Measurements from ENCODE around the gene QRSL1. TPM values are rescaled to one million over a fixed set of nuclear protein-coding genes. Genes with fewer than 3 reads are reported as not detected.
A peak's percentile ranks its signal among the peaks of the same experiment; 100 is the strongest.

QRSL1 gene
- polyA plus RNA-seq, 1 of the 3 experiments (the other 2 are of a cell fraction): 5.7 TPM

DNA sequence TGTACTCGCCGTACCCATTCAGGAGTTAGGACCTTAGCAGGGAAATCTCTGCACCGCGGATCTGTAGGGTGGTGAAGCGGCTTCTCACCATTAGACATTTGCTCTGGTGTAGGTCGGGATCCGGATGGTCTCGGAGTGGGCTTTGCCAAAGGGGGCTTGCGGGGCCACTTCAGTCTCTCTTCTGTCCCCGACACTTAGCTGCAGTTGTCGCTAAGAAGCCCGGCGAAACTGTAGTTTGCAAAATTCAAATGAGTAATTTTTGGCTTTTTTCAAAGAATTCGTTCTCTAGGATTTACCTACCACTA lies 433 bp downstream of the QRSL1 start (continued):
- TF ChIP-seq, protein P1, sequence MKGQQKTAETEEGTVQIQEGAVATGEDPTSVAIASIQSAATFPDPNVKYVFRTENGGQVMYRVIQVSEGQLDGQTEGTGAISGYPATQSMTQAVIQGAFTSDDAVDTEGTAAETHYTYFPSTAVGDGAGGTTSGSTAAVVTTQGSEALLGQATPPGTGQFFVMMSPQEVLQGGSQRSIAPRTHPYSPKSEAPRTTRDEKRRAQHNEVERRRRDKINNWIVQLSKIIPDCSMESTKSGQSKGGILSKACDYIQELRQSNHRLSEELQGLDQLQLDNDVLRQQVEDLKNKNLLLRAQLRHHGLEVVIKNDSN (IDR thresholded peaks at IDR 0.05; ENCODE audit: borderline replicate concordance, low read depth): no peak
- no peak for TF ChIP-seq SIN3A (IDR thresholded peaks at IDR 0.05; ENCODE audit: borderline replicate concordance, low read depth, low read length)

DNA sequence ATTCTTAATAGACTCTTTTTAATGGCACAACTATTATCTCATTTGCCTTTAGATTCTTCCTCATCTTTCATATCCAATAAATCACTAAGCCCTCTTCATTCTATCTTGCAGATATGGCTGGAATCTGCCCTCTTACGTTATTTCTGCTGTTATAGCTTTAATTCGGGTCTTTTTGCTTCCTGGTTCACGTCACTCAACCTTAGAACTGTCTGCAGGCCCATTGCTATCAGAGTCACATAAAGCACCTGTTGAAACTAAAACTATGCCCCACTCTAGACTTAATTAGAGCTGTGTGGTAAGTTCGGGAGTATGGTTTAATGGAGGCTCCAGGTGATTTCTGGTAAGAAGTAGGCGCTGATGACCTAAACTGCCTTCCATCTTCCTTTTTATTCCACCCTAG lies 988 bp downstream of the QRSL1 start:
- no peaks in the 10 kb centered on the region for H3F3A ChIP-seq (replicated peaks; ENCODE audit: insufficient read depth)
- peak overlapping the region; percentile 94 for H3K9ac ChIP-seq
- H3K27ac ChIP-seq (ENCODE audit: low read depth in 2 of 2, low read length in 1 of 2): no peak overlapping the region
- ChIA-PET CTCF (interaction anchor here (1.3 to 1.5 kb wide), 2 partner anchors 349 to 367 kb away, joined by 3 to 6 read pairs; no protein-coding TSS in a partner anchor), POLR2A (no interaction called here)
- DNase-seq: no peak
- H3K79me2 ChIP-seq (ENCODE audit: insufficient read depth): peaks cover 60% of the 10 kb centered on the region
- peak overlapping the region; percentile 90 for H3K4me2 ChIP-seq
- peaks cover 4 to 11% of the 10 kb centered on the region in 2 experiments; a peak in 3 of 4 replicates for H3K4me1 ChIP-seq (ENCODE audit: control insufficient read depth in 1 of 2, insufficient read depth in 2 of 2, low read depth in 1 of 2, low read length in 1 of 2)
- H3K27me3 ChIP-seq (ENCODE audit: insufficient read depth): no peaks in the 10 kb centered on the region
- no peaks in the 10 kb centered on the region for H4K20me1 ChIP-seq (ENCODE audit: insufficient read depth)
- H3K36me3 ChIP-seq (replicated peaks in 1 of 2; ENCODE audit: control insufficient read depth in 1 of 2, insufficient read depth in 2 of 2, low read length in 1 of 2): no peaks in the 10 kb centered on the region
- 78% methylated on average over 5 of the region's 5 CpGs for WGBS (ENCODE audit: low lambda C conversion rate)
- no peaks in the 10 kb centered on the region for H3K9me2 ChIP-seq
- no peak for TF ChIP-seq NFIC (IDR thresholded peaks at IDR 0.05; ENCODE audit: borderline replicate concordance)
- no peak for TF ChIP-seq POLR2AphosphoS5 (IDR thresholded peaks at IDR 0.05; ENCODE audit: low read depth, low read length)
- TF ChIP-seq EP300 (IDR thresholded peaks at IDR 0.05; ENCODE audit: borderline replicate concordance in 1 of 2, low read depth in 1 of 2, low read length in 1 of 2): no peak
- no peak for TF ChIP-seq FOXM1 (IDR thresholded peaks at IDR 0.05; ENCODE audit: low read depth)
- no peak for TF ChIP-seq FOXJ3 (CRISPR knock-in tag; IDR thresholded peaks at IDR 0.05)
- TF ChIP-seq, protein P1 (IDR thresholded peaks at IDR 0.05; ENCODE audit: borderline replicate concordance, low read depth): no peak
- no peak for TF ChIP-seq ELF1 (IDR thresholded peaks at IDR 0.05)
- TF ChIP-seq FOSL2 (IDR thresholded peaks at IDR 0.05; ENCODE audit: borderline replicate concordance, low read depth): no peak
- no peak for TF ChIP-seq TCF12 (IDR thresholded peaks at IDR 0.05)
- TF ChIP-seq, protein P2, sequence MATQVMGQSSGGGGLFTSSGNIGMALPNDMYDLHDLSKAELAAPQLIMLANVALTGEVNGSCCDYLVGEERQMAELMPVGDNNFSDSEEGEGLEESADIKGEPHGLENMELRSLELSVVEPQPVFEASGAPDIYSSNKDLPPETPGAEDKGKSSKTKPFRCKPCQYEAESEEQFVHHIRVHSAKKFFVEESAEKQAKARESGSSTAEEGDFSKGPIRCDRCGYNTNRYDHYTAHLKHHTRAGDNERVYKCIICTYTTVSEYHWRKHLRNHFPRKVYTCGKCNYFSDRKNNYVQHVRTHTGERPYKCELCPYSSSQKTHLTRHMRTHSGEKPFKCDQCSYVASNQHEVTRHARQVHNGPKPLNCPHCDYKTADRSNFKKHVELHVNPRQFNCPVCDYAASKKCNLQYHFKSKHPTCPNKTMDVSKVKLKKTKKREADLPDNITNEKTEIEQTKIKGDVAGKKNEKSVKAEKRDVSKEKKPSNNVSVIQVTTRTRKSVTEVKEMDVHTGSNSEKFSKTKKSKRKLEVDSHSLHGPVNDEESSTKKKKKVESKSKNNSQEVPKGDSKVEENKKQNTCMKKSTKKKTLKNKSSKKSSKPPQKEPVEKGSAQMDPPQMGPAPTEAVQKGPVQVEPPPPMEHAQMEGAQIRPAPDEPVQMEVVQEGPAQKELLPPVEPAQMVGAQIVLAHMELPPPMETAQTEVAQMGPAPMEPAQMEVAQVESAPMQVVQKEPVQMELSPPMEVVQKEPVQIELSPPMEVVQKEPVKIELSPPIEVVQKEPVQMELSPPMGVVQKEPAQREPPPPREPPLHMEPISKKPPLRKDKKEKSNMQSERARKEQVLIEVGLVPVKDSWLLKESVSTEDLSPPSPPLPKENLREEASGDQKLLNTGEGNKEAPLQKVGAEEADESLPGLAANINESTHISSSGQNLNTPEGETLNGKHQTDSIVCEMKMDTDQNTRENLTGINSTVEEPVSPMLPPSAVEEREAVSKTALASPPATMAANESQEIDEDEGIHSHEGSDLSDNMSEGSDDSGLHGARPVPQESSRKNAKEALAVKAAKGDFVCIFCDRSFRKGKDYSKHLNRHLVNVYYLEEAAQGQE (IDR thresholded peaks at IDR 0.05; ENCODE audit: low read depth, low read length): no peak
- no peak for TF ChIP-seq CHD2 (IDR thresholded peaks at IDR 0.05; ENCODE audit: low read length, partially characterized antibody)
- TF ChIP-seq RFX5 (IDR thresholded peaks at IDR 0.05; ENCODE audit: low read length): no peak
- TF ChIP-seq RAD21 (IDR thresholded peaks at IDR 0.05; ENCODE audit: low read length): no peak
- no peak for TF ChIP-seq TAF1 (IDR thresholded peaks at IDR 0.05; ENCODE audit: borderline replicate concordance, low read depth, low read length)
- no peak for TF ChIP-seq RXRA (IDR thresholded peaks at IDR 0.05; ENCODE audit: borderline replicate concordance, low read depth)
- no peak for TF ChIP-seq TEAD4 (IDR thresholded peaks at IDR 0.05; ENCODE audit: borderline replicate concordance, insufficient read depth)
- TF ChIP-seq, protein P3, sequence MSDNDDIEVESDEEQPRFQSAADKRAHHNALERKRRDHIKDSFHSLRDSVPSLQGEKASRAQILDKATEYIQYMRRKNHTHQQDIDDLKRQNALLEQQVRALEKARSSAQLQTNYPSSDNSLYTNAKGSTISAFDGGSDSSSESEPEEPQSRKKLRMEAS (IDR thresholded peaks at IDR 0.05; ENCODE audit: low read depth): no peak
- H2AFZ ChIP-seq (ENCODE audit: low read depth): peak overlapping the region; percentile 100
- H3K4me3 ChIP-seq (ENCODE audit: low read depth in 2 of 2, low read length in 1 of 2): peak overlapping the region; percentile 78 to 98
- H3K9me3 ChIP-seq: peaks cover 5% of the 10 kb centered on the region; the same call in 1 of the 2 replicates

Data from SK-N-SH (cell line).